ENCODE measurements around the gene TPTE2. TPM values are rescaled to one million over a fixed set of nuclear protein-coding genes. Genes with fewer than 3 reads are reported as not detected.
A peak's percentile ranks its signal among the peaks of the same experiment; 100 is the strongest.

The TPTE2 gene
- total and polyA plus RNA-seq, 9 of the 15 experiments (the other 6 are each of a cell fraction or from before 2014, with no cell fraction given), result not detected

- Histone ChIP-seq H2AFZ (ENCODE audit: low read depth, low read length) (no peak overlapping the region), H3K4me3 (no peak overlapping the region), H3K79me2 (ENCODE audit: control insufficient read depth, insufficient read depth, low read length) (peaks cover 47% of the 10 kb centered on the region), H3K9me1 (ENCODE audit: control insufficient read depth, insufficient read depth, low read length) (no peaks in the 10 kb centered on the region), H3K36me3 (ENCODE audit: control insufficient read depth, insufficient read depth, low read length) (peaks cover 7% of the 10 kb centered on the region; the same call in 2 of the 3 replicates), H4K20me1 (replicated peaks; ENCODE audit: control insufficient read depth, insufficient read depth, low read length) (no peaks in the 10 kb centered on the region), H3K9ac (ENCODE audit: insufficient read depth in 1 of 2, low read depth in 2 of 2, low read length in 2 of 2) (no peak overlapping the region), H3K9me3 (replicated peaks; ENCODE audit: control insufficient read depth, insufficient read depth, low read depth, low read length) (peaks cover 3% of the 10 kb centered on the region; the same call in 1 of the 2 replicates), H3K27ac (ENCODE audit: extremely low read depth, low read depth, low read length) (no peak overlapping the region), H3K4me2 (ENCODE audit: insufficient read depth, low read length) (no peak overlapping the region), H3K4me1 (replicated peaks in 1 of 2; ENCODE audit: control insufficient read depth in 2 of 2, insufficient read depth in 2 of 2, low read length in 2 of 2) (peaks cover 0 to 10% of the 10 kb centered on the region in 2 experiments; a peak in 3 of 5 replicates), H3K27me3 (ENCODE audit: control insufficient read depth in 2 of 2, insufficient read depth in 2 of 2, low read length in 2 of 2) (no peaks in the 10 kb centered on the region)
- ChIA-PET CTCF (ENCODE audit: low intra/inter-chr PET ratio) (no interaction called here), POLR2A (no interaction called here)
- intact Hi-C loops (cut with micrococcal nuclease), result no loop called here
- ATAC-seq (no peak), FAIRE-seq (no peak), DNase-seq (ENCODE audit: extremely low read depth in 1 of 4, low spot score in 3 of 4) (no peak)
- BruUV-seq (replicated peaks), result TSS peak; percentile 9
- WGBS (ENCODE audit: insufficient coverage, low coverage, missing lambda C conversion rate), result 39% methylated on average over 4 of the region's 7 CpGs
- in situ Hi-C loops (cut with MboI), result no loop called here
- no peak for TF ChIP-seq ARID3B (CRISPR knock-in tag; IDR thresholded peaks at IDR 0.05; ENCODE audit: borderline replicate concordance)
- no peak for TF ChIP-seq GTF2B (IDR thresholded peaks at IDR 0.05; ENCODE audit: extremely low read depth, insufficient read length)
- TF ChIP-seq FIP1L1 (IDR thresholded peaks at IDR 0.05; ENCODE audit: low read depth, low read length, poor library complexity, severe bottlenecking), result no peak
- TF ChIP-seq TCFL5 (CRISPR knock-in tag; conservative IDR thresholded peaks at IDR 0.05), result no peak
- TF ChIP-seq BMI1 (IDR thresholded peaks at IDR 0.05; ENCODE audit: low read length), result no peak
- no peak for TF ChIP-seq KDM1A (IDR thresholded peaks at IDR 0.05)
- no peak for TF ChIP-seq ZBTB33 (CRISPR knock-in tag; IDR thresholded peaks at IDR 0.05)
- TF ChIP-seq GTF2A2 (tag; IDR thresholded peaks at IDR 0.05), result no peak
- no peak for TF ChIP-seq ETV5 (CRISPR knock-in tag; IDR thresholded peaks at IDR 0.05; ENCODE audit: low read depth)
Measured at GRCh38 chr13:19605161-19605955, 44.0 kb upstream of the TPTE2 start.

Data from K562 (cell line).